Trophoblast cell (in vitro differentiated cells and primary cell): ENCODE measurements around the gene FMNL2. TPM values are rescaled to one million over a fixed set of nuclear protein-coding genes. Genes with fewer than 3 reads are reported as not detected.

ENCODE experiments used
- DNase-seq, 2 donors: peaks; one replicate each; pipeline ENCODE4 v3.0.0-alpha.2; 2016
- H2AFZ ChIP-seq: 2 replicates; pipeline ENCODE4 v1.6.1; 2013; ENCODE audit warnings: low read length, moderate library complexity, mild to moderate bottlenecking; ENCODE audit not compliant: insufficient read depth, poor library complexity
- H2AK5ac ChIP-seq: 2 replicates; pipeline ENCODE4 v1.6.1; 2013; ENCODE audit warnings: mild to moderate bottlenecking, low read length
- H2BK120ac ChIP-seq: 2 replicates; pipeline ENCODE4 v1.6.1; 2013; ENCODE audit warnings: low read length, mild to moderate bottlenecking, moderate library complexity; ENCODE audit not compliant: insufficient read depth, poor library complexity
- H2BK12ac ChIP-seq: 2 replicates; pipeline ENCODE4 v1.6.1; 2013; ENCODE audit warnings: mild to moderate bottlenecking, low read length, moderate library complexity
- H2BK5ac ChIP-seq: 2 replicates; pipeline ENCODE4 v1.6.1; 2013; ENCODE audit warnings: low read length, low read depth, moderate library complexity, mild to moderate bottlenecking; ENCODE audit not compliant: poor library complexity
- H3K14ac ChIP-seq: 2 replicates; pipeline ENCODE4 v1.6.1; 2013; ENCODE audit warnings: mild to moderate bottlenecking, low read length
- H3K18ac ChIP-seq: 2 replicates; pipeline ENCODE4 v1.6.1; 2013; ENCODE audit warnings: mild to moderate bottlenecking, low read length
- H3K23ac ChIP-seq: 2 replicates; pipeline ENCODE4 v1.6.1; 2013; ENCODE audit warnings: low read length
- H3K27ac ChIP-seq: 2 replicates; pipeline ENCODE4 v1.5.1; 2013; ENCODE audit warnings: low read depth, mild to moderate bottlenecking, inconsistent platforms, low read length, moderate library complexity
- H3K27me3 ChIP-seq: 2 replicates; pipeline ENCODE4 v1.6.1; 2013; ENCODE audit warnings: inconsistent platforms, mild to moderate bottlenecking, low read length, moderate library complexity; ENCODE audit not compliant: insufficient read depth
- H3K36me3 ChIP-seq, 2 experiments: 1 replicate in 1 of 2; 2 replicates in 1 of 2; pipeline ENCODE4 v1.6.1; 2013; ENCODE audit warnings: low read length in 2 of 2, mild to moderate bottlenecking in 2 of 2, moderate library complexity in 1 of 2; ENCODE audit not compliant: insufficient read depth in 2 of 2, control insufficient read depth in 1 of 2
- H3K4ac ChIP-seq: 2 replicates; pipeline ENCODE4 v1.6.1; 2013; ENCODE audit warnings: low read depth, mild to moderate bottlenecking, low read length, moderate library complexity
- H3K4me1 ChIP-seq, 2 experiments: 1 replicate in 1 of 2; 2 replicates in 1 of 2; pipeline ENCODE4 v1.6.1; 2013; ENCODE audit warnings: low read length in 2 of 2, mild to moderate bottlenecking in 2 of 2, moderate library complexity in 1 of 2; ENCODE audit not compliant: insufficient read depth in 2 of 2, control insufficient read depth in 1 of 2
- H3K4me2 ChIP-seq: 2 replicates; pipeline ENCODE4 v1.6.1; 2013; ENCODE audit warnings: inconsistent platforms, mild to moderate bottlenecking, low read length, moderate library complexity
- H3K4me3 ChIP-seq: 2 replicates; pipeline ENCODE4 v1.5.1; 2013; ENCODE audit warnings: mild to moderate bottlenecking, low read depth, low read length, inconsistent platforms
- H3K79me1 ChIP-seq: one replicate; pipeline ENCODE4 v1.6.1; 2013; ENCODE audit warnings: low read length
- H3K79me2 ChIP-seq: 2 replicates; pipeline ENCODE4 v1.6.1; 2013; ENCODE audit warnings: low read length, mild to moderate bottlenecking; ENCODE audit not compliant: control insufficient read depth, insufficient read depth, poor library complexity
- H3K9ac ChIP-seq: 2 replicates; pipeline ENCODE4 v1.6.1; 2013; ENCODE audit warnings: mild to moderate bottlenecking, low read length
- H3K9me3 ChIP-seq: 2 replicates; pipeline ENCODE4 v1.6.1; 2013; ENCODE audit warnings: low read depth, mild to moderate bottlenecking, control low read depth, inconsistent platforms, low read length; ENCODE audit not compliant: insufficient read depth
- H4K12ac ChIP-seq: 2 replicates; pipeline ENCODE4 v1.6.1; 2013; ENCODE audit warnings: low read depth, mild to moderate bottlenecking, low read length, moderate library complexity
- H4K8ac ChIP-seq: 2 replicates; pipeline ENCODE4 v1.6.1; 2013; ENCODE audit warnings: low read depth, mild to moderate bottlenecking, low read length, moderate library complexity
- H4K91ac ChIP-seq: one replicate; pipeline ENCODE4 v1.6.1; 2013; ENCODE audit warnings: low read depth, mild to moderate bottlenecking, low read length, moderate library complexity
- WGBS: extraction: QIAGEN DNeasy Blood & Tissue Kit; methylation state at CpG from one replicate; pipeline ENCODE4 v1.1.7; 2013; ENCODE audit warnings: missing lambda C conversion rate; ENCODE audit not compliant: insufficient read length, insufficient coverage; ENCODE audit errors: extremely low coverage; 5-methylcytosine and 5-hydroxymethylcytosine counted together
- polyA plus RNA-seq: library from polyadenylated mRNA; stranded (reverse); fragments of 200-250 nt; gene quantifications from 2 replicates; pipeline ENCODE4 v1.2.3, GENCODE V29; 2013

The FMNL2 gene
- polyA plus RNA-seq = 89.8 and 93.7 TPM in 2 replicates

DNA sequence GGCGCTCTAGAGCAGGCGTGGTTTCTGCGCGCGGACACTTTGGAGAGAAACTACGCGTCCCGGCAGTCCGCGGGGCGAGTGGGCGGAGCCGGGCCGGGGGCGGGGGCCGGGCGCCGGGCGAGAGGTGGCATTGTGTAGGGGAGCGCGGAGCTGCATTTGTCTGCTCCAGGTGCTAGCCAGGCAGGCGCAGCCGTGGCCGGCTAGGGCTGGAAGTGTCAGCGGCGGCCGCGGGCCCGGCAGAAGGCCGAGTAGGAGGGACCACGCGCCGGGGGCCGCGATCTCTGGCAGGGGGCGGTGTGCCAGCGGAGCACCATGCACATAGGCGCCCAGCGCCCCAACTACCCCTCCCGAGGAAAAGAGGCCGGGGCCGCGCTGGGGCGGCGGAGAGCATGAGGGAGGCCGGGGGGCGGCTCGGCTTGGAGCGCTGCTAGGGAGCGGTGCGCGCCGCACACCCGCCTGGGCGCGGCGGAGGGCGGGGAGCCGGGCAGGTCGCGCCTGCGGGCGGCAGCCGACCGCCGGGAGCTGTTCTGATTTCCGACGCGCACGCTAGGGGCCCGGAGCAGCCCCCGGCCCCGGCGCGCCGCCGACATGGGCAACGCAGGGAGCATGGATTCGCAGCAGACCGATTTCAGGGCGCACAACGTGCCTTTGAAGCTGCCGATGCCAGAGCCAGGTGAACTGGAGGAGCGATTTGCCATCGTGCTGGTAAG, at the start of gene FMNL2:
Gene FMNL2 (plus strand): TSS at position 159 of the 710 bp plus-strand sequence.
- peak within 1 kb of the TSS; percentile 70 for H3K27ac ChIP-seq
- H3K36me3 ChIP-seq = no peaks in the 10 kb centered on the region
- H2AFZ ChIP-seq = peak within 1 kb of the TSS; percentile 81
- H2BK120ac ChIP-seq = peak within 1 kb of the TSS; percentile 34
- H3K4me2 ChIP-seq = peak within 1 kb of the TSS; percentile 89
- WGBS = no CpG with 5 or more reads among the region's 85 CpGs
- no peak within 1 kb of the TSS for H2BK12ac ChIP-seq
- H3K9me3 ChIP-seq = peaks cover 2% of the 10 kb centered on the region
- peaks cover 16% of the 10 kb centered on the region for H3K79me1 ChIP-seq
- H2BK5ac ChIP-seq = peak within 1 kb of the TSS; percentile 77
- peaks cover 2 to 3% of the 10 kb centered on the region in 2 experiments for H3K4me1 ChIP-seq
- H3K14ac ChIP-seq = peak within 1 kb of the TSS; percentile 82
- DNase-seq = peak; percentile 81 to 85
- H3K27me3 ChIP-seq = no peaks in the 10 kb centered on the region
- no peak within 1 kb of the TSS for H2AK5ac ChIP-seq
- peak within 1 kb of the TSS; percentile 83 for H3K18ac ChIP-seq
- H3K23ac ChIP-seq = no peak within 1 kb of the TSS
- peak within 1 kb of the TSS; percentile 44 for H3K4ac ChIP-seq
- H3K79me2 ChIP-seq = peaks cover 17% of the 10 kb centered on the region
- peak within 1 kb of the TSS; percentile 34 for H4K12ac ChIP-seq
- peak within 1 kb of the TSS; percentile 87 for H3K9ac ChIP-seq
- peak within 1 kb of the TSS; percentile 98 for H3K4me3 ChIP-seq
- H4K8ac ChIP-seq = peak within 1 kb of the TSS; percentile 72
- peak within 1 kb of the TSS; percentile 66 for H4K91ac ChIP-seq

DNA sequence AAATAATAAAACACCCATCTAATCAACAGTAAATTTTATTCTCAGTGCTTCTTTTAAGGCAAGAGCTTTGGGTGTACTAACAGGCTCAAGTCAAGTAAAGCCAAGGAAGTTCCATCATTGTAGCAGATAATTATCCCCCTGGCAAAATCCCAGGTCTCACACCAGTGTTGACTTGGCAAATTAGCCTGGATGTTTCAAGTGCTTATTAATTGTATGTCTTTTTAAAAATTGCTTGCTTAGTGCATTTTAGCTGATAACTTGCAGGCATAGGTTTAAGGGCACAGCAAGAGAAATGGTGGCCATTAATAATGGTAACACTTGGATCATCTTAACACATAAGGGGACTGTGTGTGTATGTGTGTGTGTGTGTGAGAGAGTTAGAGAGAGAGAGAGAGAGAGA, 42.0 kb upstream of the FMNL2 start:
- H3K4me1 ChIP-seq = no peaks in the 10 kb centered on the region

DNA sequence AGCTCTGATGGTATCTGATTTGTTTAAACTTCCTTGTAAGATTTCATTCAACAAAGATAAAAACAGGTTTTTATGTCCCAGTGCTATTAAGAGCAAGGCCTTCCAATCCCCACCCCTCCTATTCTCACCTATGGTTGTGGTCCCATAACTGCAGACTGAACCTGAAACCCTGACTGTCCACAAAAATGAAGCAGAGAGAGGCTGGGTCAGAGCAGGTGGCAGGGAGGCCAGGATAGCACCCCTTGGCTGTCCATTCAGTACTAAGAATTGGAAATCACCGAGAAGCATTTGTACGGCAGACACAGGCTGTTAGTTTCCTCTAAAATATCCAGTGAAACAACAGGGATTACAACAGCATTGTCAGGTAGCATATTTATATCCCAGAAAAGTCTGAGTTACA, 37.3 kb upstream of the FMNL2 start:
- Histone ChIP-seq H3K14ac (no peak overlapping the region), H3K79me2 (no peaks in the 10 kb centered on the region), H3K4me2 (no peak overlapping the region), H2BK5ac (no peak overlapping the region), H4K91ac (no peak overlapping the region), H3K79me1 (no peaks in the 10 kb centered on the region), H3K4me3 (no peak overlapping the region), H4K8ac (no peak overlapping the region), H2BK12ac (no peak overlapping the region), H3K9ac (no peak overlapping the region), H3K4ac (no peak overlapping the region), H3K23ac (no peak overlapping the region), H3K27me3 (no peaks in the 10 kb centered on the region), H3K36me3 (no peaks in the 10 kb centered on the region), H3K4me1 (no peaks in the 10 kb centered on the region), H4K12ac (no peak overlapping the region), H3K9me3 (no peaks in the 10 kb centered on the region), H2AFZ (no peak overlapping the region), H3K18ac (no peak overlapping the region), H3K27ac (no peak overlapping the region), H2AK5ac (no peak overlapping the region), H2BK120ac (no peak overlapping the region)
- no peak for DNase-seq
- no CpG with 5 or more reads among the region's 2 CpGs for WGBS

More for the DNA sequence above, 42.0 kb upstream of the FMNL2 start:
- Histone ChIP-seq H2BK120ac (no peak overlapping the region), H4K12ac (no peak overlapping the region), H2BK5ac (no peak overlapping the region), H4K8ac (no peak overlapping the region), H3K4me2 (no peak overlapping the region), H3K27ac (no peak overlapping the region), H3K79me2 (no peaks in the 10 kb centered on the region), H3K18ac (no peak overlapping the region), H3K4me3 (no peak overlapping the region), H2AK5ac (no peak overlapping the region), H3K23ac (no peak overlapping the region), H3K9me3 (no peaks in the 10 kb centered on the region), H3K79me1 (no peaks in the 10 kb centered on the region), H3K4ac (no peak overlapping the region), H3K14ac (no peak overlapping the region), H3K27me3 (no peaks in the 10 kb centered on the region), H2BK12ac (no peak overlapping the region), H3K36me3 (no peaks in the 10 kb centered on the region), H2AFZ (no peak overlapping the region), H4K91ac (no peak overlapping the region), H3K9ac (no peak overlapping the region)
- no peak for DNase-seq

DNA sequence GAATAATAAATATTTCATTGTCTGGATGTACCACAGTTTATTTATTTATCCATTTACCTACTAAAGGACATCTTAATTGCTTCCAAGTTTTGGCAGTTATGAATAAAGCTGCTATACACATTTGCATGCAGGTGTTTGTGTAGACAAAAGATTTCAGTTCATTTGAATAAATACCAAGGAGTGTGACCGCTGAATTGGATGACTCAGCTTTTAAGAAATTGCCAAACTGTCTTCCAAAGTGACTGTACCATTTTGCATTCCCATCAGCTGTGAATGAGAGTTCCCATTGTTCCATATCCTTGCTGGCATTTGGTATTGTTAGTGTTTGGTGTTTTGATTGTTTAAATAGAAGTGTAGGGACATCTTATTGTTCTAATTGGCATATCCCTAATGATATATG, 36.2 kb upstream of the FMNL2 start:
- Histone ChIP-seq H3K79me2 (no peaks in the 10 kb centered on the region), H3K4ac (no peak overlapping the region), H2AK5ac (no peak overlapping the region), H3K9ac (no peak overlapping the region), H3K36me3 (no peaks in the 10 kb centered on the region), H2BK120ac (no peak overlapping the region), H2BK12ac (no peak overlapping the region), H4K8ac (no peak overlapping the region), H3K18ac (no peak overlapping the region), H2AFZ (no peak overlapping the region), H2BK5ac (no peak overlapping the region), H4K12ac (no peak overlapping the region), H3K4me3 (no peak overlapping the region), H3K4me1 (no peaks in the 10 kb centered on the region), H3K27ac (no peak overlapping the region), H4K91ac (no peak overlapping the region), H3K23ac (no peak overlapping the region), H3K14ac (no peak overlapping the region), H3K27me3 (no peaks in the 10 kb centered on the region), H3K79me1 (no peaks in the 10 kb centered on the region), H3K4me2 (no peak overlapping the region), H3K9me3 (no peaks in the 10 kb centered on the region)
- DNase-seq = peak; percentile 12 to 66
- no CpG with 5 or more reads among the region's 1 CpG for WGBS
